Pancreas (tissue), 10 donors: ENCODE data around the gene IL34. TPM values are rescaled to one million over a fixed set of nuclear protein-coding genes. Genes with fewer than 3 reads are reported as not detected.

ENCODE experiments used
- ATAC-seq, 4 donors: fragments of 200-7000 bp; cut with Tn5 transposase; one replicate each; pipeline versions ENCODE4 v1.8.0 to v1.9.1; 2020; ENCODE audit warnings: mild to moderate bottlenecking in 4 of 4, moderate library complexity in 4 of 4
- DNase-seq, 6 donors: peaks; one replicate each; pipeline ENCODE4 v3.0.0-alpha.2; 2020
- FAIRE-seq: peaks from 2 replicates; lab custom pipeline; 2012; peaks lifted over from hg19 to GRCh38; lab: Jason Lieb, UNC
- H3K27ac ChIP-seq, 4 donors: fragments of 200-600 bp; sonication (generic); 1 replicate in 3 of 4; 2 replicates in 1 of 4; pipeline versions ENCODE4 v1.5.0 to v1.8.0; 2020
- H3K27me3 ChIP-seq, 4 donors: fragments of 200-600 bp; one replicate each; pipeline ENCODE4 v1.8.0; 2021
- H3K36me3 ChIP-seq, 3 donors: fragments of 200-600 bp; sonication (generic) in 1 of 3; one replicate each; pipeline versions ENCODE4 v1.5.0 to v1.8.0; 2020 to 2021
- H3K4me1 ChIP-seq, 3 donors: fragments of 200-600 bp; one replicate each; pipeline ENCODE4 v1.8.0; 2021
- H3K4me3 ChIP-seq, 4 donors: fragments of 200-600 bp; sonication (generic) in 2 of 4; one replicate each; pipeline versions ENCODE4 v1.5.0 to v1.8.0; 2020 to 2021
- H3K9me3 ChIP-seq, 4 donors: fragments of 200-600 bp; one replicate each; pipeline ENCODE4 v1.8.0; 2021
- WGBS, 2 donors: extraction: QIAGEN DNeasy Blood & Tissue Kit; methylation state at CpG; one replicate each; pipeline ENCODE4 v1.1.7; 2013; 5-methylcytosine and 5-hydroxymethylcytosine counted together
- intact Hi-C, 3 donors: fragments of 100-400 bp; cut with DNase I; formaldehyde crosslinking; loops; one replicate each; pipeline versions ENCODE4 v1.11.1 to v1.14.2; 2022
- polyA plus RNA-seq, 2 donors: library from polyadenylated mRNA; stranded (reverse); fragments of 200-250 nt; gene quantifications; one replicate each; pipeline ENCODE4 v1.2.3, GENCODE V29; 2013
- total RNA-seq, 6 donors: library from RNA; stranded (reverse); fragmentation: NEBNext Ultra II Directional in 4 of 6; extraction: Animal tissue kit (Norgen Biotek cat#: 25700) in 4 of 6; gene quantifications; one replicate each; pipeline versions ENCODE4 v1.2.1 to v1.2.4, GENCODE V29; 2021 to 2023
- TF ChIP-seq, protein P1 (sequence below), 4 donors: fragments of 200-600 bp; sonication (generic) in 3 of 4; IDR thresholded peaks; one replicate each; pipeline versions ENCODE4 v1.5.0 to v1.8.0; 2021; ENCODE audit warnings: antibody characterized with exemption in 4 of 4
- donor health status: healthy with polysubstance abuse.
- donor health status: DM: no; HTN: no; CAD: no; lungs with moderate emphysema.
- donor health status: DM: no; HTN: no; CAD: no.
- donor health status: control.
- donor health status: control.
- donor health status: Bipolar disorder and iron deficiency.
- donor health status: DM: yes; HTN: yes; CAD: no.
- donor health status: DM: no; HTN: no; CAD: no.
- donor health status: DM: no; HTN: no; CAD: no.
- donor health status: DM: yes; HTN: yes; CAD: no.

Gene IL34
- total and polyA plus RNA-seq, 8 donors: 0.51 to 3.9 (median 1.7) TPM

GRCh38 chr16:70656065-70656711 lies 9.8 kb downstream of the IL34 start:
- no peak for FAIRE-seq
- TF ChIP-seq, protein P1, sequence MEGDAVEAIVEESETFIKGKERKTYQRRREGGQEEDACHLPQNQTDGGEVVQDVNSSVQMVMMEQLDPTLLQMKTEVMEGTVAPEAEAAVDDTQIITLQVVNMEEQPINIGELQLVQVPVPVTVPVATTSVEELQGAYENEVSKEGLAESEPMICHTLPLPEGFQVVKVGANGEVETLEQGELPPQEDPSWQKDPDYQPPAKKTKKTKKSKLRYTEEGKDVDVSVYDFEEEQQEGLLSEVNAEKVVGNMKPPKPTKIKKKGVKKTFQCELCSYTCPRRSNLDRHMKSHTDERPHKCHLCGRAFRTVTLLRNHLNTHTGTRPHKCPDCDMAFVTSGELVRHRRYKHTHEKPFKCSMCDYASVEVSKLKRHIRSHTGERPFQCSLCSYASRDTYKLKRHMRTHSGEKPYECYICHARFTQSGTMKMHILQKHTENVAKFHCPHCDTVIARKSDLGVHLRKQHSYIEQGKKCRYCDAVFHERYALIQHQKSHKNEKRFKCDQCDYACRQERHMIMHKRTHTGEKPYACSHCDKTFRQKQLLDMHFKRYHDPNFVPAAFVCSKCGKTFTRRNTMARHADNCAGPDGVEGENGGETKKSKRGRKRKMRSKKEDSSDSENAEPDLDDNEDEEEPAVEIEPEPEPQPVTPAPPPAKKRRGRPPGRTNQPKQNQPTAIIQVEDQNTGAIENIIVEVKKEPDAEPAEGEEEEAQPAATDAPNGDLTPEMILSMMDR (IDR thresholded peaks at IDR 0.05): no peak
- Histone ChIP-seq H3K9me3 (no peaks in the 10 kb centered on the region), H3K27me3 (no peaks in the 10 kb centered on the region), H3K4me1 (no peaks in the 10 kb centered on the region), H3K4me3 (no peak overlapping the region), H3K36me3 (no peaks in the 10 kb centered on the region), H3K27ac (no peak overlapping the region)
- intact Hi-C loops: loop anchor here in 2 of 3 donors (10.0 kb wide), 2 partner anchors 121 to 281 kb away; no protein-coding TSS in a partner anchor
- WGBS, 2 donors: 71 to 81% methylated on average over 8 of the region's 8 CpGs
- no peak for ATAC-seq
- no peak for DNase-seq

- no peaks in the 10 kb centered on the region for H3K4me1 ChIP-seq
- TF ChIP-seq, protein P1 (IDR thresholded peaks at IDR 0.05): no peak
- no peak for ATAC-seq
- FAIRE-seq: no peak
- no peaks in the 10 kb centered on the region for H3K9me3 ChIP-seq
- no peak overlapping the region for H3K4me3 ChIP-seq
- intact Hi-C loops: loop anchor here in 2 of 3 donors (10.0 kb wide), 2 partner anchors 122 to 282 kb away; no protein-coding TSS in a partner anchor
- DNase-seq: peak in 2 of 6 donors; percentile 50 to 66
- WGBS, 2 donors: 59 to 68% methylated on average over 22 of the region's 22 CpGs
- H3K27me3 ChIP-seq: no peaks in the 10 kb centered on the region
- H3K27ac ChIP-seq: no peak overlapping the region
- no peaks in the 10 kb centered on the region for H3K36me3 ChIP-seq
Observed at GRCh38 chr16:70656712-70657263, 10.4 kb downstream of the IL34 start.

GRCh38 chr16:70657956-70658355 lies 11.6 kb downstream of the IL34 start:
- no peaks in the 10 kb centered on the region for H3K4me1 ChIP-seq
- FAIRE-seq (no peak), DNase-seq (peak in 1 of 6 donors; percentile 34), ATAC-seq (no peak)
- intact Hi-C loops: loop anchor here in 2 of 3 donors (10.0 kb wide), 2 partner anchors 123 to 283 kb away; no protein-coding TSS in a partner anchor
- H3K36me3 ChIP-seq: no peaks in the 10 kb centered on the region
- H3K4me3 ChIP-seq: no peak overlapping the region
- TF ChIP-seq, protein P1 (IDR thresholded peaks at IDR 0.05): no peak
- 77 to 89% methylated on average over 7 of the region's 7 CpGs for WGBS, 2 donors
- H3K27ac ChIP-seq: no peak overlapping the region
- no peaks in the 10 kb centered on the region for H3K27me3 ChIP-seq
- H3K9me3 ChIP-seq: no peaks in the 10 kb centered on the region

GRCh38 chr16:70658921-70659320 lies 12.6 kb downstream of the IL34 start:
- H3K9me3 ChIP-seq: no peaks in the 10 kb centered on the region
- FAIRE-seq: no peak
- no peaks in the 10 kb centered on the region for H3K4me1 ChIP-seq
- TF ChIP-seq, protein P1 (IDR thresholded peaks at IDR 0.05): no peak
- H3K36me3 ChIP-seq: no peaks in the 10 kb centered on the region
- no peak overlapping the region for H3K4me3 ChIP-seq
- intact Hi-C loops: loop anchor here in 2 of 3 donors (10.0 kb wide), 2 partner anchors 124 to 284 kb away; no protein-coding TSS in a partner anchor
- H3K27ac ChIP-seq: no peak overlapping the region
- ATAC-seq: no peak
- 62 to 72% methylated on average over 5 of the region's 5 CpGs for WGBS, 2 donors
- no peaks in the 10 kb centered on the region for H3K27me3 ChIP-seq
- DNase-seq: no peak
